Thyroid gland (tissue), 4 donors: Measurements from ENCODE around the gene LHB. TPM values are rescaled to one million over a fixed set of nuclear protein-coding genes. Genes with fewer than 3 reads are reported as not detected.
"Not testable (repeated sequence)": the region's sequence is repeated elsewhere in the genome, so short reads cannot be mapped to it uniquely, and the experiment has no call there.

ENCODE experiments used
- DNase-seq, 2 donors: peaks; one replicate each; pipeline ENCODE4 v3.0.0-alpha.2; 2019
- H3K27ac ChIP-seq, 3 donors: fragments of 200-600 bp; sonication (generic); 1 replicate in 2 of 3; 2 replicates in 1 of 3; pipeline ENCODE4 v1.5.1; 2016 to 2019; ENCODE audit warnings: mild to moderate bottlenecking in 1 of 3, moderate library complexity in 1 of 3
- H3K27me3 ChIP-seq: fragments of 200-600 bp; sonication (generic); one replicate; pipeline ENCODE4 v1.5.1; 2019
- H3K36me3 ChIP-seq, 2 donors: fragments of 200-600 bp; sonication (generic); one replicate each; pipeline ENCODE4 v1.5.1; 2016 to 2019
- H3K4me1 ChIP-seq, 2 donors: fragments of 200-600 bp; sonication (generic); one replicate each; pipeline ENCODE4 v1.5.1; 2017 to 2019
- H3K4me3 ChIP-seq, 3 donors: fragments of 200-600 bp; sonication (generic); replicated peaks in 1 of 3; 1 replicate in 2 of 3; 2 replicates in 1 of 3; pipeline ENCODE4 v1.5.1; 2016; ENCODE audit warnings: mild to moderate bottlenecking in 1 of 3
- H3K9me3 ChIP-seq: fragments of 200-600 bp; sonication (generic); one replicate; pipeline ENCODE4 v1.5.1; 2017
- POLR2A ChIP-seq, 2 donors: fragments of 450-650 bp; IDR thresholded peaks; one replicate each; pipeline ENCODE4 v1.6.1; 2017; ENCODE audit warnings: antibody characterized with exemption in 2 of 2, mild to moderate bottlenecking in 2 of 2, moderate library complexity in 1 of 2
- WGBS, 2 donors: methylation state at CpG; one replicate each; pipeline ENCODE4 v1.1.5; 2017; 5-methylcytosine and 5-hydroxymethylcytosine counted together
- intact Hi-C: fragments of 100-400 bp; cut with DNase I; formaldehyde crosslinking; loops from one replicate; pipeline ENCODE4 v1.15.1; 2023
- total RNA-seq, 4 donors: library from RNA; depleted of rRNA; stranded (reverse); fragments of >200 nt; gene quantifications; one replicate each; pipeline ENCODE4 v1.2.3, GENCODE V29; 2016
- TF ChIP-seq, protein P1 (sequence below), 6 experiments: fragments of 200-600 bp in 3 of 6; fragments of 450-650 bp in 3 of 6; sonication (generic) in 3 of 6; IDR thresholded peaks; one replicate each; pipeline ENCODE4 v1.5.1; 2016 to 2019; ENCODE audit warnings: antibody characterized with exemption in 6 of 6, mild to moderate bottlenecking in 2 of 6, inconsistent platforms in 1 of 6, moderate library complexity in 1 of 6

The LHB gene
- total RNA-seq, 4 donors from 2014 or later = not detected

DNA sequence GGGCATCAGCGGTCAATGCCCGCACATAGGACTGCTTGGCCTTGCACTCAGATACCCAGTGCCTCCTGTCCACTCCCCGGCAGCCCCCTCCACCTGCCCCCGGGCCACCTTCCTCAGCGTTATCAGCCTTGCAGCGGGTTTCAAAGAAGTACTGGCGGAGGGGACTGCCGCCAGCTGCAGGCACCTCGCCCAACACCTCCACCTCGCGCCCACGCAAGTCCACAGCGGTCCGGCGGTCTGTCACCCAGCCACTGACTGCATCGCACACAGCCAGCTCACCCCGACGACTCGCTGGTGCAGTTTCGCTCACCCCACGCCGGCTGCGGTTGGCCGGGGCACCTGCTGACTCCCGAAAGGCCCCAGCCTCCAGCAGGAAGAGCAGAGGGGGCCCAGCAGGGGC, 44.6 kb upstream of the LHB start:
- intact Hi-C loops = no loop called here
- no peaks in the 10 kb centered on the region for H3K9me3 ChIP-seq
- TF ChIP-seq, protein P1, sequence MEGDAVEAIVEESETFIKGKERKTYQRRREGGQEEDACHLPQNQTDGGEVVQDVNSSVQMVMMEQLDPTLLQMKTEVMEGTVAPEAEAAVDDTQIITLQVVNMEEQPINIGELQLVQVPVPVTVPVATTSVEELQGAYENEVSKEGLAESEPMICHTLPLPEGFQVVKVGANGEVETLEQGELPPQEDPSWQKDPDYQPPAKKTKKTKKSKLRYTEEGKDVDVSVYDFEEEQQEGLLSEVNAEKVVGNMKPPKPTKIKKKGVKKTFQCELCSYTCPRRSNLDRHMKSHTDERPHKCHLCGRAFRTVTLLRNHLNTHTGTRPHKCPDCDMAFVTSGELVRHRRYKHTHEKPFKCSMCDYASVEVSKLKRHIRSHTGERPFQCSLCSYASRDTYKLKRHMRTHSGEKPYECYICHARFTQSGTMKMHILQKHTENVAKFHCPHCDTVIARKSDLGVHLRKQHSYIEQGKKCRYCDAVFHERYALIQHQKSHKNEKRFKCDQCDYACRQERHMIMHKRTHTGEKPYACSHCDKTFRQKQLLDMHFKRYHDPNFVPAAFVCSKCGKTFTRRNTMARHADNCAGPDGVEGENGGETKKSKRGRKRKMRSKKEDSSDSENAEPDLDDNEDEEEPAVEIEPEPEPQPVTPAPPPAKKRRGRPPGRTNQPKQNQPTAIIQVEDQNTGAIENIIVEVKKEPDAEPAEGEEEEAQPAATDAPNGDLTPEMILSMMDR (IDR thresholded peaks at IDR 0.05) = no peak
- no peak for TF ChIP-seq POLR2A (IDR thresholded peaks at IDR 0.05)
- WGBS, 2 donors = 73 to 78% methylated on average over 17 to 22 of the region's 25 CpGs
- H3K4me3 ChIP-seq = no peak overlapping the region
- H3K4me1 ChIP-seq = peaks cover 2 to 27% of the 10 kb centered on the region in 2 donors
- no peak for DNase-seq
- H3K27me3 ChIP-seq = no peaks in the 10 kb centered on the region
- H3K27ac ChIP-seq = no peak overlapping the region
- no peaks in the 10 kb centered on the region for H3K36me3 ChIP-seq

DNA sequence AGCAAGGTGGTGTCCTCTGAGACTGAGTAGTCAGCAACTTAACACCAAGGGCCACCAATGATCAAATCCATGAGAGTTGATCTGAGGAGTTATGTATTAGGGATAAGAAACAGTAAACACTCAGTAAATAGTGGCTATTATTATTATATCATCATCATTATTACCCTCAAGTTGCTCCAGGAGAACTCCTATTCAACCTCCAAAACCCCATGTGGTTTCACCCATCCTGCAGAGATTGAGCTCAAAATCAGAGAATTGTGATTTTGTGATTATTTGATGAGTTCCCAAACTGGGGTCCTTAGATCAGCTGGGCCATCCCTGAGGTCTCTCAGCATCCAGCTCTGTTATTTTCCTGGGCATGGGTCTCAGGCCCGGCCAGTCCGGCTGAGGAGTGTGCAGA, 44.1 kb upstream of the LHB start:
- H3K9me3 ChIP-seq = no peaks in the 10 kb centered on the region
- peaks cover 2 to 29% of the 10 kb centered on the region in 2 donors for H3K4me1 ChIP-seq
- no peak overlapping the region for H3K4me3 ChIP-seq
- DNase-seq = no peak
- TF ChIP-seq, protein P1 (IDR thresholded peaks at IDR 0.05) = no peak
- no peak overlapping the region for H3K27ac ChIP-seq
- WGBS, 2 donors = 83% methylated on average over 1 of the region's 2 CpGs; no CpG with 5 or more reads in 1 of the 2 donors
- H3K27me3 ChIP-seq = no peaks in the 10 kb centered on the region
- no peaks in the 10 kb centered on the region for H3K36me3 ChIP-seq
- intact Hi-C loops = no loop called here

DNA sequence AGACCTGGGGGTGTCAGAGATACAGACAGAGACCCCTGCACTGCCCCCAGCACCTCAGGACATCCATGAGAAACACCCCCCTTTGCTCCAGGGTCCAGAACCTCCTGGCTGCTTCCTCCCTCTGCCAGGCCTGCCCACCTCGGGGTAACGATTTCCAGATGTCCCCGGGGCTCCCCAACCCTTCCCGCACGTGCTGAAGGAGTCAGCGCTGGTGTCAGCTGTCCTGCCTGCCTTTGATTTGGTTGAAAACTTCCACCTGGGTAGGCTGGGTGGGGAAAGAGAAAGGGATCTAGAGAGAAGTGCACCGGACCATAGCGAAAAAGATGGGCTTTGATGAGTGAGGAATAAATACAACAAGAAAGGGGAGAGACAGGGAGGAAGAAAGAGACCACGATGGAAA, 42.2 kb upstream of the LHB start:
- Histone ChIP-seq H3K4me3 (no peak overlapping the region), H3K4me1 (peaks cover 2 to 19% of the 10 kb centered on the region in 2 donors), H3K27ac (no peak overlapping the region), H3K27me3 (no peaks in the 10 kb centered on the region), H3K9me3 (no peaks in the 10 kb centered on the region), H3K36me3 (no peaks in the 10 kb centered on the region)
- 45 to 69% methylated on average over 9 of the region's 9 CpGs for WGBS, 2 donors
- no peak for DNase-seq
- intact Hi-C loops = no loop called here
- TF ChIP-seq POLR2A (IDR thresholded peaks at IDR 0.05) = no peak
- TF ChIP-seq, protein P1 (IDR thresholded peaks at IDR 0.05) = no peak

DNA sequence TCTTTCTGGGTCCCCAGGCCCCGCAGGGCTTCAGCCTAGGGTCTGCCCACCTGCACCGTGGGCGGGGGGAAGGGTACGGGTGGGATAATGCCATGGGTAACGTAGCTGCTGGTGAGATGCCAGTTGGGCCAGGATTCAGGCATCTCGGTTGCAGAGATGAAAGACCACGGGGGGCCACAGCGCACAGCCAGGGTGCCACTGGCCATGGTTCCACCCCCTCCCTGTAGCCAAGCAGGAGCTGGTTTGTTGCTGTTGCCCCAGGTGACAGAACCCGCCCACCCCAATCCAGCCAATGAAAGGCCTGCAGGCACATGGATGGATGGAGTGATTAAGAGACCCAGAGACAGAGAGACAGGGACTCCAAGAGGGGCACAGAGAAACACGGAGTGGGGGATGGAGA, 41.7 kb upstream of the LHB start:
- H3K9me3 ChIP-seq = no peaks in the 10 kb centered on the region
- peak in 1 of 2 donors; percentile 21 for DNase-seq
- no peaks in the 10 kb centered on the region for H3K36me3 ChIP-seq
- 33 to 39% methylated on average over 9 to 10 of the region's 10 CpGs for WGBS, 2 donors
- H3K4me3 ChIP-seq = no peak overlapping the region
- H3K27me3 ChIP-seq = no peaks in the 10 kb centered on the region
- intact Hi-C loops = no loop called here
- H3K4me1 ChIP-seq = peaks cover 2 to 19% of the 10 kb centered on the region in 2 donors
- TF ChIP-seq, protein P1 (IDR thresholded peaks at IDR 0.05) = no peak
- no peak for TF ChIP-seq POLR2A (IDR thresholded peaks at IDR 0.05)
- H3K27ac ChIP-seq = no peak overlapping the region

DNA sequence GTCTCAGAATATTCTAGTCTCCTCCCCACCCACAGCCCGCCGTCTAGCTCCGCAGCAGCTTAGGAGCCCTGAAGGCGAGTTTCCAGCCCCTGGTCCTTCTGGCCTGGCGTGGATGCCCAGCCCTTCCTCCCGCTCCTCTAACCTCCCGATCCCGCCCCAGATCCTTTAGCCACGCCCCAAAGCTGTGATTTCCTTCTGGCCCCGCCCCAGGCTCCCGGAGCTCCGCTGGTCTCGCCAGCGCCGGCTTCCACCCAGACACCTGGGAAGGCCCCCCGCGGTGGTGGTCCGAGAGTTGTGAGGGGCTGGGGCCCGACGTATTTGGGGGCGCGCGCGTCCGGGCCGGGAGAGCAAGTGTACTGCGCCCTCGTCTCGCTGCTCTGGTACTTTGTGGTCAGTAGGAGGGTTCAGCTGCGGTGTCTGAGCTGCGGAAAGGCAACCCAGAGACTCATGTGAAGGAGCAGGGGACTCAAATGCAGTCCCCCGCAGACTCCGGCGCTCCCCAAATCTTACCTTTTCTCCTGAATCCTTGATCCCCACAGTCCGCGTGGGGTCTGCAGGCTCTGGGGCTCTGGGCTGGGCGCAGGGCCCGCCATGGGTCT, 40.8 kb upstream of the LHB start, which contains the start of gene CGB7:
TSS of gene CGB7 (minus strand) at position 114 of the 599 bp plus-strand sequence. CDS start 2,374 bp downstream, outside the sequence.
- Histone ChIP-seq H3K4me3 (peak within 1 kb of the TSS in 1 of 3 donors; percentile 30), H3K4me1 (peaks cover 2 to 19% of the 10 kb centered on the region in 2 donors), H3K27ac (no peak within 1 kb of the TSS), H3K36me3 (no peaks in the 10 kb centered on the region), H3K27me3 (no peaks in the 10 kb centered on the region), H3K9me3 (no peaks in the 10 kb centered on the region)
- WGBS, 2 donors = 2 to 3% methylated on average over 12 to 20 of the region's 38 CpGs
- TF ChIP-seq, protein P1 (IDR thresholded peaks at IDR 0.05) = no peak
- no peak for TF ChIP-seq POLR2A (IDR thresholded peaks at IDR 0.05)
- intact Hi-C loops = no loop called here
- DNase-seq = peak; percentile 75 to 78

DNA sequence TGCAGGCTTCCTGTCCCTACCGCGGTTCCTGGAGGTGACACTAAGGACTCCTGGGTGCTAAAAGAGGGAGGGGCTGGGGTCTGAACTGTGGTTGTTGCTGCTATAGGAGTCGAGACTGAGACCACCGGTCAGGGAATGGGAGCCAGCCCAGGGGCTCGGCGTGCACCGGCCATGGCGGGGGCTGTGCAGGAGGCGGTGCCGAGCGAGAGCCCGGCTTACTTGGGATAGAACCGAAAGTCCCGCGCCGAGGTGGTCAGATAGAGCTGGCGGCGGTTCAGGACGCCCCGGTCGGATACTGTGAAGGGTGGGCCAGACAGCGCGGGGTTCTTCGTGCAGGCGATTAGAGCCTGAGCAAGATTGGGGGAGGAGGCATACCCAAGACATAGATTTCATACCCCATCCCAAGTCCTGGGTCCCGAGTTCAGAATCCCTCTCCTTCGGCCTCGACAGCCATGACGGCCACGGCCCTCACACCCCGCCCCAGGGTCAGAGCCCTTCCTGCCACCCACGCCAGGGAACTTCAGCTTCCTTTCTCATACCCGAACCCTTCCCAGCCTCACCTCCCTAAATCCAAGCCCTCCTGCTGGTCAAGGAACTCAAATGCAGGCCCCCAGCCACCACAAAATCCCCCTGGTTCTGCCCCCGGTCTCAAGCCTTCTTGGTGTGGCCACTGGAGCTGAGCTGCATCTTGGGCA, 40.2 kb upstream of the LHB start:
- H3K27ac ChIP-seq, H3K27me3 ChIP-seq, H3K9me3 ChIP-seq, H3K36me3 ChIP-seq, DNase-seq, intact Hi-C loops: not testable (repeated sequence)
- WGBS, 2 donors = 8 to 17% methylated on average over 13 to 34 of the region's 34 CpGs
- Histone ChIP-seq H3K4me1 (peaks cover 2 to 19% of the 10 kb centered on the region in 2 donors), H3K4me3 (peak overlapping the region in 1 of 3 donors; percentile 30)
